Stimulated activated CD8-positive, alpha-beta memory T cell treated with anti-CD3 and anti-CD28 coated beads, Interleukin-4, amount 100 ng/mL, for 48 hours (primary cell): ENCODE results near the gene MEGF11.
A peak's percentile ranks its signal among the peaks of the same experiment; 100 is the strongest.

ENCODE experiments used
- DNase-seq: peaks from one replicate; pipeline ENCODE4 v3.0.0-alpha.2; 2020

Gene MEGF11

GRCh38 chr15:65957451-65957850 is 296.1 kb downstream of the MEGF11 start:
- no peak for DNase-seq

DNA sequence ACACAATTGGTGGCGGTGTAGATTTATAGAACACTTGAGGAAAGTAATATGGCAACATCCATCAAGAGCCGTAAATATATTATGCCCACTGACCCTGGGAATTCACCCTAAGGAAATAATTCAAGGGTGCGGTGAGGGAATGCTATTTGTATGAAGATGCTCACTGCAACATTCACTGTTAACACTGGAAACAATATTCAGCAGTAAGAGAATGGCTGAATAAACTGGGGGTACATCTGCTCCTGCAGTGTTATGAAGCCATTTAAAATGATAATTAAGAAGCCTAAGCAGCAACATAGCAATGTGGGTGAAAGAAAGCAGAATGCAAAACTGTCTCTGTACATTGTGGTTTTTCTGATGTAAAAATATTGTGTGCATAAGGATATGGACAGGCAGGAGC is 296.7 kb downstream of the MEGF11 start:
- DNase-seq: no peak

GRCh38 chr15:65956307-65956706 is 297.2 kb downstream of the MEGF11 start:
- no peak for DNase-seq

GRCh38 chr15:65954289-65954741 is 299.2 kb downstream of the MEGF11 start:
- DNase-seq: no peak

DNA sequence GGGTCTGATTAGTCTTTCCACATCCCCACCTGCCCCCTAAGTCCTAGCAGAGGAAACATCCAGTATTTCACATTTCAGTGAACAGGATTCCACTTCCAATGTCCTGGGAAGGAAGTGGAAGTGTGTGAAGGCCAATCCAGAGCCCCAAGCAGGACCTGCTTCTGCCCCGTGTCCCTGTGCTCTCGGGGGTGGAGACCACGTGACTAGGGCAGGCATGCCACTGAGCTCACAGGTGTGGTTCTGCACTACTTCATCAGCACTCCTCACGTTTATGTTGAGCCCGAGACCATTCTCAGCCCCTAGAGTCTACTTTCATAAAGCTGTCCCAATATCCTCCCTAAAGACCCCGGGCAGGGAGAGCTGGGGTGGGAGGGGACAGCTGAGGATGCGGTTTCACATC is 299.9 kb downstream of the MEGF11 start:
- no peak for DNase-seq

GRCh38 chr15:65952391-65953053 is 301.0 kb downstream of the MEGF11 start:
- peak; percentile 28 for DNase-seq

GRCh38 chr15:65951007-65951406 is 302.5 kb downstream of the MEGF11 start:
- no peak for DNase-seq

- DNase-seq: no peak
Measured at GRCh38 chr15:65949491-65949890, 304.1 kb downstream of the MEGF11 start.

- no peak for DNase-seq
Measured at GRCh38 chr15:65949011-65949410, 304.5 kb downstream of the MEGF11 start.

GRCh38 chr15:65948383-65948782 is 305.2 kb downstream of the MEGF11 start:
- no peak for DNase-seq

DNA sequence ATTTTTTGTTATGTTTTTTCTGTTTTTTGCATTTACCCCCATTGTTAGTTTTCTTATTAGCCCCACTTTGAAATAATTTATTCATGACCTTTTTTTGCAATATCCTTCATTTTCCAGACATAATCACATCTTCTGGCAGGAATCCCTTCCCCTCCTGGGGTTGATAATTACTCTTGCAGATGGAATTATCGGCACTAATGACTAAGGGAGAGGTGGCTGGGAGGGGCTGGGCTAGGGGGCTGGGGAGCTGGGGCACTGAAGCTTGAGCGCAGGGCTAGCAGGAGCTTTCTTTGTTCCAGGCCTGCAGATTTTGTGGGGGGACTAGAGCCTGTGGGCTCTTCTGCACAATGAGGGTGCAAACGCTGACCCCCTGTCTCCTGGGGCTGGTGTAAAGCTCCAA is 306.5 kb downstream of the MEGF11 start:
- DNase-seq: no peak

DNA sequence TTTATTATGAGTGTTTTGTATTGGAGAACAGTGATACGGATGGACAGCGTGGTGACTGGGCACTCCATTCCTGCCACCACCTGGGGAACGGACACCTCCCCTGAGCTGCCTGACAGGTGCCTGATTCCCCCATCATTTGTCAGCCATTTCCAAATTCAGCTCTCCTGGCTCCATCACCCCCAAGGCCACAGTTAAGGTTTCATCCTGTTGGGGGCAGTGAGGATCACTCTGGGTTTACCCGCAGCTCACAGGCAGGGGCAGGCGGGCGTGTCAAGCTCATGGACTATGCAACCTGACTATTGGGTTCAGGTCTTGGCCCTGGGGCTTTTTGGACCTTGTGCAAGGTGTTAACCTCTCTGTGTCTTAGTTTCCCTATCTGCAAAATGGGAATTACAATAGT is 307.9 kb downstream of the MEGF11 start:
- no peak for DNase-seq

- no peak for DNase-seq
Measured at GRCh38 chr15:65944404-65944803, 309.1 kb downstream of the MEGF11 start.

DNA sequence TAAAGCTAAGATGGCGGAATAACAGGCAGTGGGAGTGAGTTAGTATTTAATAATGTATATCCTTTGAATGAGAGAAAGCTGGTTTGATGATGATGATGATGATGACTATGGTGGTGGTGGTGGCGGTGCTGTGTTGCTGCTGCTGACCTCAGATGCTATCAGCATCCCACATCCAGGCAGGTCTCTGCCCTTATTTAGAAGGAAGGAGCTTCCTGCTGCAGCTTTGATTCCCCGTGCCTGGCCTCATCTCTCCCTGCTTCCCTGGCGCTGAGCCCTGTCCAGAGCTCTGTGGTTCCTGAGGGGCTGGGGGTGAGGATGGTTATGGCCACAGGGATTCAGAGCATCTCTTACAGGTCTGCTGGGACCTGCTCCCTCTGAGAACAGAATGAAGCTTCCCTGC is 311.1 kb downstream of the MEGF11 start:
- no peak for DNase-seq

GRCh38 chr15:65940618-65940909 is 313.0 kb downstream of the MEGF11 start:
- DNase-seq: no peak

- no peak for DNase-seq
Measured at GRCh38 chr15:65939901-65940617, 313.5 kb downstream of the MEGF11 start.

DNA sequence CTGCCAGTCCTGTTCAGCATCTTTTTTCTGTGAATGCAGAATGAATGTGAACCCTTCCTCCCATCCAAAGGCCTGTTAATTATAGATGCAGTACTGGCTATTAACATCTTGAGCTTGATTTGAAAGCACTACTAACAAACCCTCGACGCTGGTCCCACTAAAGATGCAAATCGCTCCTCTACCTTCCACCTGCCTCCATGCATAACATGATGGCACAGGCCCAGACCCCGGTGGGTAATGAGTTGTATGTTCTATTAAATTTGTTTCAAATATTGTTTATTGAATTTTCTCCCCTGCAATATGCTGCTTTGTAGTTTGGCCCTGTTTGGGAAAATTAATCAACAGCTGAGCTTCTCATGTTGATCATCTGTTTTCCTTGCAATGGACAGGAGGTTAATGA is 314.9 kb downstream of the MEGF11 start:
- DNase-seq: no peak

- DNase-seq: no peak
Measured at GRCh38 chr15:65937476-65937875, 316.1 kb downstream of the MEGF11 start.

DNA sequence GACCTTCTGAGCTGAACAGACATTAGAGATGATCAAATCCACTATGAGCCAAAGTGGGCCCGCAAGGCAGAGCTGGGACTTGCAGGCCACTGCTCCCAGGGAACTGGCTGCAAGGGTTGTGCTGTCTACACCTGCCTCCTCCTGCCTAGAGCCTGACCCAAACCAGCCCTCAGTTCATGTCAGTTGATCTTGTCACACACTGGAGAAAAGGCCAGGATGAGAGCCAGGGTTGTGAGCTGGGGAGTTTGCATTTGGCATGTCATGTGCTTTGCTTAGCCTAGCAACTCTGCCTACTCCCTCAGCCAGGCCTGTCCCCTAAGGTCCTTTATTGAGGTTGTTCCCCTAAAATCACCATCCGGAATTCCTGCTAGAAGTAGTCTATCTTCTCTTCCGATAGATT is 316.5 kb downstream of the MEGF11 start:
- no peak for DNase-seq

DNA sequence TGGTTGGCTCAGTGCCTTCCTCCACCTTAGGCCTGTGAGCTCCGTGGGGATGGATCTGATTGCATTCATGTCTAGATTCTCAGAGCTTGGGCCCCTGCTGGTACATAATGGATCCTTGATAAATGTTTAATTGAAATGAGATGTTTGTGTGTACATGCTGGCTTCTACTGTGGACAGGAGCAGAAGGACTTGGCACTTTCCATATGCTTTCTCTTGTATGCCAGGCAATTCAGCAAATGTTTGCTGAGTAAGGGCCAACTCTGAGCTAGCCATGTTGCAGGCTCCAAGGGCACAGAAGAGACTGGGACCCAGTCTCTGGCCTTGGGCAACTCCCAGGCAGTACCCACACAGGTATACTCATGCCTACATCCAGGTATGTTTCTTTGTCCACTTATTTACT is 317.3 kb downstream of the MEGF11 start:
- no peak for DNase-seq

GRCh38 chr15:65935391-65935790 is 318.2 kb downstream of the MEGF11 start:
- DNase-seq: no peak

GRCh38 chr15:65931221-65931620 is 322.3 kb downstream of the MEGF11 start:
- DNase-seq: no peak

DNA sequence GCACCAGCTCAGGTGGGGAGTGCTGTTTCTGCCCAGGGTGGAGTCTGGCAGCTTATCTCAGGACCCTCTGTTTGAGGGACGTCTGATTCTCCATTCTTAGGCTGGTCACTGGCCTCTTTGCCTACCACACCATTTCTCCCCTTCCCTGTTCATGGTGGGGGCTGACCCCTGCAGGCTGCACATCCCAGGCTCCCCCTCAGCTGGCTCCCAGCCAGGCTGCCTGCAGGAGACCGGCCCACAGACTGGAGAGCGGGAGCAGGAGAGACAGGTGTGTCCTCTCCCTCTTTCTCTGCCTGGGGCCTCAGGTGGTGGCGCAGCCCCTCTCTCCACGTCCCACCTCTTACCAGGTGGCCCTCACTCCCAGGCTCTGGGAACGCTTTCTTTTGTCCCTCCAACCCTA is 323.4 kb downstream of the MEGF11 start:
- no peak for DNase-seq

- DNase-seq: no peak
Measured at GRCh38 chr15:65929573-65929972, 324.0 kb downstream of the MEGF11 start.

DNA sequence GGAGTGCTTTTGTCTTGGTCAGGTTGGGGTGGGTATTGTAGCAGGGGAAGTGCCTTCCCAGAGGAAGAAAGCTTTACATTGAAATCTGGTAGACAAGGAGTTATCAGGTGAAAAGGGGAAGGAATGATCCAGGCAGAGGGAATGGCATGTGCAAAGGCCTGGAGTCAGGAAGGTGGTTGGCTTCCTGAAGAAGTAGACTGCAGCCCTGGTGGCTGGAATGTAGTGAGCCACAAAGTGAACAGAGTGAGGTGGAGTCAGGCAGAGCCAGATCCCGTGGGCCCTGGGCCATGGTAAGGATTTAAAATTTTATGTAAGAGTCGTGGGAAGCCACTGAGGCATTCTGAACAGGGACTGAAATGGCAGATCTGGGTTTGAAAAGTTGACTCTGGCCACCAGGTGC is 326.0 kb downstream of the MEGF11 start:
- DNase-seq: no peak
